Transverse colon (tissue), 4 donors: ENCODE measurements around the gene AGPAT4. TPM values are rescaled to one million over a fixed set of nuclear protein-coding genes. Genes with fewer than 3 reads are reported as not detected.

Experiments used
- DNase-seq: peaks from one replicate; pipeline ENCODE4 v3.0.0-alpha.2; 2019
- H3K27ac ChIP-seq, 4 donors: fragments of 200-600 bp; sonication (generic); 2 replicates each; pipeline ENCODE4 v1.5.1; 2016 to 2018; ENCODE audit warnings: inconsistent platforms in 4 of 4
- H3K27me3 ChIP-seq: fragments of 200-600 bp; sonication (generic); 2 replicates; pipeline ENCODE4 v1.5.1; 2017; ENCODE audit warnings: inconsistent platforms
- H3K36me3 ChIP-seq, 4 donors: fragments of 200-600 bp; sonication (generic); 2 replicates each; pipeline ENCODE4 v1.5.1; 2017 to 2019; ENCODE audit warnings: inconsistent platforms in 4 of 4
- H3K4me1 ChIP-seq, 4 donors: fragments of 200-600 bp; sonication (generic); 2 replicates each; pipeline ENCODE4 v1.5.1; 2017 to 2020; ENCODE audit warnings: inconsistent platforms in 4 of 4
- H3K4me3 ChIP-seq, 4 donors: fragments of 200-600 bp; sonication (generic); 1 replicate in 1 of 4; 2 replicates in 3 of 4; pipeline versions ENCODE4 v1.5.1 to v1.6.1; 2017 to 2019; ENCODE audit warnings: inconsistent platforms in 4 of 4
- H3K9me3 ChIP-seq, 2 donors: fragments of 200-600 bp; sonication (generic); 2 replicates each; pipeline ENCODE4 v1.5.1; 2017 to 2019; ENCODE audit warnings: inconsistent platforms in 2 of 2
- EP300 ChIP-seq: sonication (generic); formaldehyde crosslinking; IDR thresholded peaks from one replicate; pipeline ENCODE4 v1.6.1; 2017; ENCODE audit warnings: antibody characterized with exemption, low read depth
- POLR2A ChIP-seq: fragments of 450-650 bp; IDR thresholded peaks from one replicate; pipeline ENCODE4 v1.6.1; 2016; ENCODE audit warnings: antibody characterized with exemption, mild to moderate bottlenecking, moderate library complexity
- POLR2AphosphoS5 ChIP-seq, 3 donors: sonication (generic); formaldehyde crosslinking; IDR thresholded peaks; one replicate each; pipeline ENCODE4 v1.6.1; 2016; ENCODE audit warnings: antibody characterized with exemption in 3 of 3
- WGBS, 2 donors: methylation state at CpG; one replicate each; pipeline ENCODE4 v1.1.5; 2018; ENCODE audit warnings: low coverage in 1 of 2; 5-methylcytosine and 5-hydroxymethylcytosine counted together
- in situ Hi-C, 4 donors: fragments of 200-750 bp; cut with MboI; loops; one replicate each; pipeline versions ENCODE4 v1.15.0 to v1.15.1; 2017; ENCODE audit warnings: low sequenced_read_pairs in 3 of 4, low pct_ligation_motif_present in 1 of 4, low pct_unique_long_range_greater_than_20kb in 1 of 4
- intact Hi-C: fragments of 100-400 bp; cut with DNase I; formaldehyde crosslinking; loops from one replicate; pipeline ENCODE4 v1.15.1; 2023; ENCODE audit warnings: low total_unique reads
- total RNA-seq, 4 donors: library from RNA; depleted of rRNA; stranded (reverse); fragments of >200 nt; gene quantifications; one replicate each; pipeline ENCODE4 v1.1.0, GENCODE V29; 2016
- TF ChIP-seq, protein P1 (sequence below), 5 experiments: fragments of 200-600 bp in 3 of 5; fragments of 450-650 bp in 2 of 5; sonication (generic) in 3 of 5; IDR thresholded peaks; 1 replicate in 2 of 5; 2 replicates in 3 of 5; pipeline ENCODE4 v1.5.1; 2016 to 2017; ENCODE audit warnings: antibody characterized with exemption in 5 of 5, inconsistent platforms in 3 of 5, mild to moderate bottlenecking in 2 of 5, moderate library complexity in 1 of 5

AGPAT4 gene
- total RNA-seq, 4 donors from 2014 or later: 2.2 to 6.4 (median 4.4) TPM

GRCh38 chr6:161134550-161135298, 139.1 kb downstream of the AGPAT4 start:
- Histone ChIP-seq H3K27me3 (no peaks in the 10 kb centered on the region), H3K4me3 (no peak overlapping the region), H3K4me1 (no peaks in the 10 kb centered on the region), H3K36me3 (no peaks in the 10 kb centered on the region), H3K27ac (no peak overlapping the region), H3K9me3 (no peaks in the 10 kb centered on the region)
- 89 to 96% methylated on average over 8 to 17 of the region's 17 CpGs for WGBS, 2 donors
- DNase-seq: no peak
- intact Hi-C loops (no loop called here), in situ Hi-C loops (loop anchor here in 1 of 4 donors (25.0 kb wide), 1 partner anchor 228 kb away; no protein-coding TSS in a partner anchor)
- TF ChIP-seq POLR2A (no peak), POLR2AphosphoS5 (IDR thresholded peaks at IDR 0.05) (no peak), EP300 (no peak)
- TF ChIP-seq, protein P1, sequence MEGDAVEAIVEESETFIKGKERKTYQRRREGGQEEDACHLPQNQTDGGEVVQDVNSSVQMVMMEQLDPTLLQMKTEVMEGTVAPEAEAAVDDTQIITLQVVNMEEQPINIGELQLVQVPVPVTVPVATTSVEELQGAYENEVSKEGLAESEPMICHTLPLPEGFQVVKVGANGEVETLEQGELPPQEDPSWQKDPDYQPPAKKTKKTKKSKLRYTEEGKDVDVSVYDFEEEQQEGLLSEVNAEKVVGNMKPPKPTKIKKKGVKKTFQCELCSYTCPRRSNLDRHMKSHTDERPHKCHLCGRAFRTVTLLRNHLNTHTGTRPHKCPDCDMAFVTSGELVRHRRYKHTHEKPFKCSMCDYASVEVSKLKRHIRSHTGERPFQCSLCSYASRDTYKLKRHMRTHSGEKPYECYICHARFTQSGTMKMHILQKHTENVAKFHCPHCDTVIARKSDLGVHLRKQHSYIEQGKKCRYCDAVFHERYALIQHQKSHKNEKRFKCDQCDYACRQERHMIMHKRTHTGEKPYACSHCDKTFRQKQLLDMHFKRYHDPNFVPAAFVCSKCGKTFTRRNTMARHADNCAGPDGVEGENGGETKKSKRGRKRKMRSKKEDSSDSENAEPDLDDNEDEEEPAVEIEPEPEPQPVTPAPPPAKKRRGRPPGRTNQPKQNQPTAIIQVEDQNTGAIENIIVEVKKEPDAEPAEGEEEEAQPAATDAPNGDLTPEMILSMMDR (IDR thresholded peaks at IDR 0.05): no peak

- no peak for DNase-seq
- Histone ChIP-seq H3K36me3 (no peaks in the 10 kb centered on the region), H3K27me3 (no peaks in the 10 kb centered on the region), H3K4me3 (no peak overlapping the region), H3K9me3 (no peaks in the 10 kb centered on the region), H3K4me1 (no peaks in the 10 kb centered on the region), H3K27ac (no peak overlapping the region)
- 92 to 94% methylated on average over 9 of the region's 9 CpGs for WGBS, 2 donors
- TF ChIP-seq POLR2AphosphoS5 (IDR thresholded peaks at IDR 0.05): no peak
- TF ChIP-seq, protein P1 (IDR thresholded peaks at IDR 0.05): no peak
- intact Hi-C loops: no loop called here
- in situ Hi-C loops: loop anchor here in 1 of 4 donors (25.0 kb wide), 1 partner anchor 228 kb away; no protein-coding TSS in a partner anchor
Observed at GRCh38 chr6:161133963-161134362, 139.9 kb downstream of the AGPAT4 start.

GRCh38 chr6:161132384-161132783, 141.5 kb downstream of the AGPAT4 start:
- WGBS, 2 donors: 93% methylated on average over 11 of the region's 11 CpGs; no CpG with 5 or more reads in 1 of the 2 donors
- Histone ChIP-seq H3K27me3 (no peaks in the 10 kb centered on the region), H3K9me3 (no peaks in the 10 kb centered on the region), H3K27ac (no peak overlapping the region), H3K36me3 (no peaks in the 10 kb centered on the region), H3K4me3 (no peak overlapping the region), H3K4me1 (no peaks in the 10 kb centered on the region)
- no peak for TF ChIP-seq POLR2AphosphoS5 (IDR thresholded peaks at IDR 0.05)
- no peak for TF ChIP-seq POLR2A
- no peak for TF ChIP-seq EP300
- TF ChIP-seq, protein P1 (IDR thresholded peaks at IDR 0.05): no peak
- intact Hi-C loops: no loop called here
- no peak for DNase-seq
- in situ Hi-C loops: loop anchor here in 1 of 4 donors (25.0 kb wide), 1 partner anchor 230 kb away; no protein-coding TSS in a partner anchor

DNA sequence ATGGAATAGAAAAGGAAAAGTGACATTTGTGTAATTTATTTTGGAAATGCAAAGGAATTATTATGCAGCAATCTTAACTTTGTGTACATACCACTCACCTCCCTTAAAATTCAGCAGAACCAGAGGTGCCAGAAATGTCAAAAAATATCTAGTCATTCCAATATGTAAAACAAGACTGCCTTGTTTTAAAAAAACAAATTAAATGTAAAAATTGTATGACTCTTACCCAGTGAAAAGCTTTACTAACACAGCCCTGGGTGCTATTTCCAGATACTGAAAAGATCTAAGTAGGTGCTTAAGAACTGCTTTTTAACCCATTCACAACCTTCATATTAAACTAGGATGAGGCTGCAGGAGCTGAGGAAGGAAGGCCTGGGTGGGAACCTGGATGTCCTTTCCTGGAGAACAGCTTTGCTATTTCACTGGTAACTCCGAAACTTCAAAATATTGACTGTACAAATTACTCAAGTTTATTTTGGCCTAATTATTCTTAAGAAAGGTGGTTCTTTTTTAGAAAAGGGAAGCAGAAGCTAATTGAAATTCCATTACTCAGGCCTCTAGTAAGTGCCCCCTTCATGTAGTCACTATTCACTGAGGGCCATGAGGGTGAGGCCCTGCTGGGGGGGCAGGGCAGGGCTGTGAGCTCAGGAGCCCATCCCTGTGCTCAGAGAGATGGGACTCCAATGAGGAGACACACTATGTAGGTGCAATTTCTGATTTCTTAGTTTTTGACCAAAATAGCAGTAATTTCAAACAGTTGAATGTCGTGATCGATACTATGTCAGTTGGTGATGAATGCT, 142.7 kb downstream of the AGPAT4 start:
- H3K36me3 ChIP-seq: no peaks in the 10 kb centered on the region
- intact Hi-C loops (no loop called here), in situ Hi-C loops (loop anchor here in 1 of 4 donors (25.0 kb wide), 1 partner anchor 231 kb away; no protein-coding TSS in a partner anchor)
- no peaks in the 10 kb centered on the region for H3K4me1 ChIP-seq
- H3K9me3 ChIP-seq: no peaks in the 10 kb centered on the region
- no peak overlapping the region for H3K4me3 ChIP-seq
- no peak for DNase-seq
- WGBS, 2 donors: 94% methylated on average over 3 of the region's 3 CpGs
- no peaks in the 10 kb centered on the region for H3K27me3 ChIP-seq
- TF ChIP-seq POLR2AphosphoS5 (IDR thresholded peaks at IDR 0.05) (no peak), POLR2A (no peak)
- no peak overlapping the region for H3K27ac ChIP-seq
